H1 (cell line): ENCODE measurements around the gene KLRD1. TPM values are rescaled to one million over a fixed set of nuclear protein-coding genes. Genes with fewer than 3 reads are reported as not detected.

ENCODE experiments used
- BRCA1 ChIP-seq: IDR thresholded peaks from 2 replicates; pipeline ENCODE4 v1.6.1; 2012; ENCODE audit warnings: low read depth, low read length, improper control_type of control experiment
- CBX5 ChIP-seq: fragments of 300-800, 300-1000 bp; sonication (generic); IDR thresholded peaks from 2 replicates; pipeline ENCODE4 v1.7.1; 2016; ENCODE audit warnings: antibody characterized with exemption, low read length, low read depth
- CHD7 ChIP-seq: fragments of 300-600 bp; sonication (generic); IDR thresholded peaks from 2 replicates; pipeline ENCODE4 v1.7.1; 2012; ENCODE audit warnings: low read length, moderate library complexity, mild to moderate bottlenecking, inconsistent platforms; ENCODE audit not compliant: insufficient replicate concordance
- GTF2F1 ChIP-seq: IDR thresholded peaks from 2 replicates; pipeline ENCODE4 v1.6.1; 2012; ENCODE audit warnings: low read depth, low read length, improper control_type of control experiment, borderline replicate concordance
- RBBP5 ChIP-seq: IDR thresholded peaks from 2 replicates; pipeline ENCODE4 v1.7.1; 2012; ENCODE audit warnings: low read depth, mild to moderate bottlenecking, inconsistent platforms, low read length, moderate library complexity, borderline replicate concordance
- RFX5 ChIP-seq: IDR thresholded peaks from 2 replicates; pipeline ENCODE4 v1.6.1; 2011; ENCODE audit warnings: low read depth, low read length, improper control_type of control experiment, borderline replicate concordance
- SP2 ChIP-seq: IDR thresholded peaks from 2 replicates; pipeline ENCODE4 v1.6.1; 2012; ENCODE audit warnings: mild to moderate bottlenecking, low read length, inconsistent platforms
- TAF7 ChIP-seq: optimal IDR thresholded peaks from 2 replicates; pipeline ENCODE3; 2011; ENCODE audit warnings: low read depth, mild to moderate bottlenecking, inconsistent platforms, low read length, moderate library complexity, borderline replicate concordance
- USF2 ChIP-seq: IDR thresholded peaks from 2 replicates; pipeline ENCODE4 v1.6.1; 2011; ENCODE audit warnings: low read length, improper control_type of control experiment
- polyA plus RNA-seq, 7 experiments: library from polyadenylated mRNA; depleted of rRNA in 3 of 7; stranded (reverse) in 5 of 7; unstranded in 2 of 7; fragments of >200 nt in 5 of 7; fragments of 200-250 nt in 2 of 7; gene quantifications; 1 replicate in 5 of 7; 2 replicates in 1 of 7; 4 replicates in 1 of 7; pipeline versions ENCODE4 v1.2.1 to v1.2.3, GENCODE V29; 2011 to 2013; ENCODE audit warnings: missing spikeins in 2 of 7, mixed read lengths in 2 of 7
- total RNA-seq: library from RNA; stranded (reverse); fragmentation: NEBNext Ultra II Directional; extraction: Animal tissue kit (Norgen Biotek cat#: 25700); gene quantifications from 2 replicates; pipeline ENCODE4 v1.2.1, GENCODE V29; 2021

KLRD1 gene
- total and polyA plus RNA-seq, 2 of the 8 experiments (the other 6 are each of a cell fraction or from before 2014, with no cell fraction given), result under 0.01 to 0.06 TPM

GRCh38 chr12:10364815-10365622 lies 57.3 kb downstream of the KLRD1 start (continued):
- no peak for TF ChIP-seq CHD7
- TF ChIP-seq RFX5, result no peak
- TF ChIP-seq RBBP5, result peak; percentile 86; the same call in 1 of the 2 replicates
- TF ChIP-seq TAF7, result no peak
- TF ChIP-seq SP2, result no peak
- TF ChIP-seq BRCA1, result no peak
- TF ChIP-seq GTF2F1, result no peak
- no peak for TF ChIP-seq CBX5
- no peak for TF ChIP-seq USF2
